HG03103 (cell line): Measurements from ENCODE around the gene SANBR.
A peak's percentile ranks its signal among the peaks of the same experiment; 100 is the strongest.
"Not testable (repeated sequence)": the region's sequence is repeated elsewhere in the genome, so short reads cannot be mapped to it uniquely, and the experiment has no call there.

Source experiments
- ATAC-seq: cut with Tn5 transposase; IDR thresholded peaks from one replicate; pipeline ENCODE4 v1.9.1; 2021; ENCODE audit warnings: low read depth; ENCODE audit not compliant: unreplicated experiment

The SANBR gene

GRCh38 chr2:61065714-61066709 is at the start of gene SANBR:
Gene SANBR (plus strand): TSS chr2:61065871. CDS start chr2:61070351, 4,480 bp downstream.
- peak; percentile 90 for ATAC-seq

- no peak for ATAC-seq
Measured at GRCh38 chr2:61015976-61016375, 49.7 kb upstream of the SANBR start.

DNA sequence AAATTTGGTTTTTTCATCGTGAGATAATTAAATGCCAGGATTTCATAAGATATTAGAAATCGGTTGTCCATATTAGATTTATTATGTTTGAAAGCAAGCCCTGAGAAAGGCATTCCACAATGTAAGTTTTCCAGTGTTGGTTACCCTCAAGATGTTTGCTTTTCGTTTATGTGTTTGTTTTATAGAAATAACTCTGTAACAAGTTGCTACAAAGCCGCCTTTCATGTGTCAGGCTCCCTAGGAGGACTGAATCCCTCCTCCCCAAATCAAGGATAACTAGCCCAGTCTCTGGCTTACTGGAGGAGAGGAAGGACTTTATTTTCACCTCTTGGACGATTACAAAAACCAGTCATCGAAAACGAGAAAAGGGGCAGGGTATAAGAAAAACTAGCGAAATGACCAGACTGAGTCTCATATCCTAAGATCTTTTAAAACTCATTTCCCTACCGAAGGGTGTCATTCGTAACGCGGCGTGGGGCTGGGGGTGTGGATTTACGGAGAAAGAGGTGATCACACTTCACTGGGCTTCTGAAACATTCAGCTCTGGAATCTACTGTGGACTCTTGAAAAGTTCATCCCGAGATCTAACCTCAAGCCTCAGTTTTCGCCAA is 49.2 kb upstream of the SANBR start:
- ATAC-seq = peak; percentile 1

DNA sequence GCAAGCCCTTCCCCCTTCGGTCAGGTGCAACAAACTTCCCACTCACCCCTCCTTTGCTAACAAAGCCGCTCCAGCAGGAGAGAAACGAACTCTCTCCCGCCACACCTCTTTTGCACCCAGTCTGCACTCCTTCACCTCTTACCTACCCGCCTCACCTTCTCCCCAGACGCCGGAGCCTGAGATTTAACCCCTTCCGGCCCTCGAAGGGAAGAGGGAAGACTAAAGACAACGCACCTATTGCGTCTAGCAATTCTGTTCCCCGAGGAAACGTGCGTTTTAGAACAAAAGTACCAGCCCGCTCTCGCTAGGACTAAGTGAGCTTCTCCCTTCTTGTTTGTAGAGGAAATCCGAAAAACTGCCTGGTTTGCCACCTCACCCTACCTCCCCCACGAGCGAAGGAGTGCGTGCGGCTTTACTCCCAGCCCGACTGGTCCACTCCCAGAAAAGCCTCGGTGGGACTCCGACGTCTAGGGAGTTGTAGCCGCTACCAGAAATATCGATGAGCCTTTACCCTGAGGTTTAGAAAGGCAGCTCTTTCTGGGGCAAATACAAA is 48.6 kb upstream of the SANBR start:
- peak; percentile 65 for ATAC-seq

GRCh38 chr2:61017556-61018317 is 47.9 kb upstream of the SANBR start, which contains the start of the genes PEX13 and PUS10:
Gene PEX13 (plus strand): TSS chr2:61017720. CDS start chr2:61017760, 40 bp downstream.
Gene PUS10 (minus strand): TSS chr2:61018255. CDS start chr2:61011890, 6,365 bp downstream.
- ATAC-seq = peak; percentile 62

DNA sequence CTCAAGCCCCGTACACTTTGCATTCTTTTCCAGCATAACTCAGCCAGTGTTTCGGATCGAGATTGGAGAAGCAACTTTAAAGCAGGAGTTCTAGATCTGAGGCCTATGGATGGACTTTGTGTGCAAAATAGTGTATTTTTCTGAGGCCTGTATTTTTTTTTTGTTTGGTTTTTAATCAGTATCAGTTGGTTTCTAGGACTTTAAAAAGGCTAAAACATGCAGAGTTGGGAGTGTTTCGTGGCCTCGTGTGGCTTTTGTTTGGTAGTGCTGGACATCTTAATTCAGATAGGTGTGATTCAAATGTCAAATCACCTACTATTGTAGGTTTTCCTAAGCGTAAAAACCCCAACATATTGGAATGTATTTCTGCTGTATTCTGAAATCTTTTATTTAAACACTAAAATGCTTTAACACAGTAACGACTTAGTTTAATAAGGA is 47.3 kb upstream of the SANBR start:
- no peak for ATAC-seq

DNA sequence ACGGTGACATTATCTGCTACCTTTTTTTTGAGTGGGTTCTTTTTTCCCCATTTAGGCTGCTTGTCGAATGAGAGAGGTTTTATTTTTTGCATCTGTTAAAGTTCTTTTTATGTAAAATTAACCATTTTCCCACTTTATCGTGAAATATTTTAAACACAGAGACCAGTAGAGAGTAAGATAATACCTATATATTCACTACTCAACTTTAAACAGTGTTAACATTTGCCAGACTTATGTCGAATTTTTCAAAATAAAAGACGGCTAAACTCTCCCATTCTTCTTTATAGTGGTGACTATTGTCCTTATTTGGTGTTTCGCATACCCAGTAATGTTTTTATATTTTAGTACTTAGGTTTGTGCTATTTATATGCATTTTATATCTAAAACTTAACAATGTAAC is 46.9 kb upstream of the SANBR start:
- ATAC-seq = no peak

- no peak for ATAC-seq
Measured at GRCh38 chr2:61021228-61021660, 44.4 kb upstream of the SANBR start.

GRCh38 chr2:61023670-61024069 is 42.0 kb upstream of the SANBR start:
- no peak for ATAC-seq

DNA sequence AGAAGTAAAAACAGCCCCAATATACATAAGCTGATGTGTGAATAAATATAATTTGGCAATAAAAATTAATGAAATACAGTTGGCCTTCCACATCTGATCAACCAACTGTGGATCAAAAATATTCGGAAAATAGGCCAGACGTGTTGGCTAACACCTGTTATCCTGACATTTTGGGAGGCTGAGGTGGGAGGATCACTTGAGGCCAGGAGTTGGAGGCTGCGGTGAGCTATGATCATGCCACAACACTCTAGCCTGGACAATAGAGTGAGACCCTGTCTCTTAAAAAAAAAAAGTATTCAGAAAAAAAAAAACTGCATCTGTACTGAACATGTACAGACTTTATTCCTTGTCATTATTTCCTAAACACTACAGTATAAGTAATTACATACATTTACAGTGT is 36.1 kb upstream of the SANBR start:
- ATAC-seq = no peak

DNA sequence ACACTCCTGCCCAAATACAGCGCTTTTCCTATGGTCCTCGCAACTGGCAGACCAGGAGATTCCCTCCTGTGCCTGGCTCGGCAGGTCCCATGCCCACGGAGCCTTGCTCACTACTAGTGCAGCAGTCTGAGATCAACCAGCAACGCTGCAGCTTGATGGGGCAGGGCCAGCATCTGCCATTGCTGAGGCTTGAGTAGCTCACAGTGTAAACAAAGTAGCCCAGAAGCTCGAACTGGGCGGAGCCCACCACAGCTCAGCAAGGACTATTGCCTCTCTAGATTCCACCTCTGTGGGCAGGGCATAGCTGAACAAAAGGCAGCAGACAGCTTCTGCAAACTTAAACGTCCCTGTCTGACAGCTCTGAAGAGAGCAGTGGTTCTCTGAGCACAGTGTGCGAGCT is 31.1 kb upstream of the SANBR start:
- ATAC-seq = not testable (repeated sequence)

GRCh38 chr2:61036643-61037042 is 29.0 kb upstream of the SANBR start:
- ATAC-seq = not testable (repeated sequence)

DNA sequence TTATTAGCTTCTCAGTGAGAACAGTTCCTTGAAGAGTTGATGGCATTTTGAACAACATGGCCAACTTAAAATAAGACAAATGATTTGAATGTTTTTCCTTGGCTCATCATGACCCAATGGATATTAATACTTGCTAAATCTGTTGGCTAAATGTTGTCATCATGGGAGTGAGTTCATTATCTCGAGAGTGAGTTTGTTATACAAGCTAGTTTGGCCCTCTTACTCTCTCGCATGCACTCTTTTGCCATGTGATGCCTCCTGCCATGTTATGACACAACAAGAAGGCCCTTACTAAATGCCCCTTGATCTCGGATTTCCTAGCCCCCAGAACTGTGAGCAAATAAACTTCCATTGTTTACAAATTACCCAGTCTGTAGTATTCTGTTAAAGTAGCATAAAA is 22.9 kb upstream of the SANBR start:
- ATAC-seq = no peak

GRCh38 chr2:61044636-61045035 is 21.0 kb upstream of the SANBR start:
- ATAC-seq = no peak

- no peak for ATAC-seq
Measured at GRCh38 chr2:61045226-61045625, 20.4 kb upstream of the SANBR start.

DNA sequence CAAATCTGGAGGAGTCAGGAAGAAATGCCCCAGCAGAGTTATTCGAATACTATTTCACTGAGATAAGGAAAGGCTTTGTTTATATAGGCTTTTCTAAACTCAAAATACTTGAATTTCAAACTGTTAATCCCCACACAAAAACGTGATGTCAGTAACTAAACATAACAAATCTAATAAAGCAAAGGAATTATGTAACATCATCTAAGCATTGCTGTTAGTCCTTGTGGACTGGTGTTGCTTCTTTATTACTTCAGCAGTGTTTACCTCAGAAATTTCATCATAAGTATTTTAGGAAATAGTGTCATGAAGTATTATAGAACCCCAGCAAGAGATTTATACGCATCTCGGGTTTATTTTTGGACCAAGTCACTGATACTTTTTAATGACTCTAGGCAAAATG is 19.7 kb upstream of the SANBR start:
- no peak for ATAC-seq

DNA sequence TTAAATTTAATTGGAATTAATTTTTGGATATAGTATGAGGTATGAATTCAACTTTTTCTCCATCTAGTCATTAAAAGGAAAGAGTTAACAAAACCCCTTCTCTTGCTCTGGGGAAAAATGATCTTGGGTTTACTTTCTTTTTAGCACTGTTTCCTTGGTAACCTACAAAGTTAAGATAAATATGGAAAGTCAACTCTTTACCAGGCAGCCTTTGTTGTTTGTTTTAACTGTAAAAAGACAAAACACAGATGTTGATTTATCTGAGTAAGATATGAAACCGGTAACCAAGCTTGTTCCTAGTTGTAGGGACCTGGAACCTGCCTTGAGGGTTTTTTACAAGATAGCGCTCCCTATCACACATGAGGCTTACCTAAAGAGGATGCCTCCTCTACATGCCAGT is 10.1 kb upstream of the SANBR start:
- no peak for ATAC-seq

DNA sequence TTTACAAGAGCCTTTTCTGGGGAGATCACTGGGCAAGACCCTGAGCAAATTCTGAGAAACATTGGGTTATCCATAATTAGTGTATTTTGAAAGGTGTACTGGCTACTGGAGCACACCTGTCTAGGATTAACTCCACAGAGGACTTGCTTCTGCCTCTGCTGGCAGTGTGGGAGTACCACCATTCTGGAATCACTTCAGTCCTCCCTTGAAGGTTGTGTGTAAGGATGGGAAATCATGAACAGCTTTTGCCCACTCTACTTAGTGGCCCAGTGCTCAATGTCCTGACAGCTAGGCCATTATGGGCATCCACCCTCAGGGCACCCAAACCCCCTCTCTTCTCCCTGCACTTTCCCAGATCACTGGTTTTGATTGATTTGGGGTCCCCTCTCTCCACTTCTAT is 8.1 kb upstream of the SANBR start:
- no peak for ATAC-seq

GRCh38 chr2:61059382-61059781 is 6.3 kb upstream of the SANBR start:
- no peak for ATAC-seq

GRCh38 chr2:61074100-61074499 is 8.4 kb downstream of the SANBR start:
- ATAC-seq = no peak
